K562 (cell line): ENCODE measurements around the gene ABT1. TPM values are rescaled to one million over a fixed set of nuclear protein-coding genes. Genes with fewer than 3 reads are reported as not detected.
A peak's percentile ranks its signal among the peaks of the same experiment; 100 is the strongest.

Experiments
- ADNP ChIP-seq: fragments of 200-800 bp; sonication (Bioruptor generic); IDR thresholded peaks from 2 replicates; pipeline ENCODE4 v1.6.1; 2016; ENCODE audit warnings: missing genetic modification characterization, missing compliant biosample characterization
- BCL6 ChIP-seq: fragments of 250-450 bp; sonication (Bioruptor Pico); IDR thresholded peaks from 2 replicates; pipeline ENCODE4 v1.4.0; 2020
- CBFA2T2 ChIP-seq: fragments of 450-650 bp; conservative IDR thresholded peaks from 2 replicates; pipeline ENCODE4 v1.6.1; 2017; ENCODE audit warnings: mild to moderate bottlenecking
- ELF2 ChIP-seq: fragments of 250-450 bp; sonication (Bioruptor Pico); IDR thresholded peaks from 2 replicates; pipeline ENCODE4 v1.5.0; 2021; ENCODE audit warnings: mild to moderate bottlenecking
- HDAC8 ChIP-seq: fragments of 450-650 bp; IDR thresholded peaks from 2 replicates; pipeline ENCODE4 v1.6.1; 2016; ENCODE audit warnings: mild to moderate bottlenecking, missing genetic modification characterization, moderate library complexity, missing compliant biosample characterization
- KLF6 ChIP-seq: fragments of 250-450 bp; sonication (Bioruptor Pico); IDR thresholded peaks from 2 replicates; pipeline ENCODE4 v1.4.0; 2020; ENCODE audit warnings: mild to moderate bottlenecking, moderate library complexity, borderline replicate concordance
- NEUROD1 ChIP-seq: fragments of 150-350 bp; IDR thresholded peaks from 2 replicates; pipeline ENCODE4 v1.6.1; 2014; ENCODE audit warnings: borderline replicate concordance, low read length, low read depth; ENCODE audit not compliant: partially characterized antibody
- PRMT5 ChIP-seq: sonication (generic); formaldehyde crosslinking; IDR thresholded peaks from 2 replicates; pipeline ENCODE4 v1.5.0; 2020; ENCODE audit warnings: missing genetic modification reagents
- RFX1 ChIP-seq: fragments of 450-650 bp; IDR thresholded peaks from 2 replicates; pipeline ENCODE4 v1.6.1; 2016; ENCODE audit warnings: mild to moderate bottlenecking, moderate library complexity
- YBX1 ChIP-seq: fragments of 450-650 bp; IDR thresholded peaks from 2 replicates; pipeline ENCODE4 v1.7.1; 2016; ENCODE audit warnings: mild to moderate bottlenecking
- ZKSCAN1 ChIP-seq: fragments of 150-350 bp; IDR thresholded peaks from 2 replicates; pipeline ENCODE4 v1.6.1; 2016; ENCODE audit warnings: low read depth, low read length
- ZNF232 ChIP-seq: sonication (generic); formaldehyde crosslinking; IDR thresholded peaks from 2 replicates; pipeline ENCODE4 v1.8.0; 2022; ENCODE audit warnings: mild to moderate bottlenecking, missing genetic modification reagents
- ZNF507 ChIP-seq: conservative IDR thresholded peaks from 2 replicates; pipeline ENCODE4 v1.6.1; 2017; ENCODE audit warnings: missing genetic modification characterization, missing compliant biosample characterization
- polyA plus RNA-seq, 8 experiments: library from polyadenylated mRNA; depleted of rRNA in 4 of 8; stranded (reverse) in 5 of 8; unstranded in 3 of 8; fragments of >200 nt; fragmentation: Nextera tagmentation in 2 of 8; fragmentation: Illumina TruSeq in 1 of 8; extraction: Ambion mirVana in 2 of 8; extraction: Trizol in 1 of 8; gene quantifications; 2 replicates each; pipeline versions ENCODE4 v1.2.1 to v1.2.3, GENCODE V29; 2011 to 2014; ENCODE audit warnings: inconsistent platforms in 1 of 8, missing spikeins in 1 of 8
- total RNA-seq, 7 experiments: library from RNA; depleted of rRNA in 6 of 7; stranded (reverse); fragments of >200 nt in 6 of 7; fragmentation: Illumina TruSeq in 2 of 7; extraction: Trizol in 2 of 7; gene quantifications; 2 replicates each; pipeline versions ENCODE4 v1.2.1 to v1.2.3, GENCODE V29; 2011 to 2021; ENCODE audit warnings: low replicate concordance in 1 of 7
- TF ChIP-seq, protein P1 (sequence below): sonication (generic); formaldehyde crosslinking; IDR thresholded peaks from 2 replicates; pipeline ENCODE4 v1.8.1; 2023; ENCODE audit warnings: missing genetic modification reagents, mild to moderate bottlenecking, borderline replicate concordance
- TF ChIP-seq, protein P2 (sequence below): fragments of 250-450 bp; sonication (Bioruptor Pico); IDR thresholded peaks from 2 replicates; pipeline ENCODE4 v1.8.0; 2022; ENCODE audit warnings: moderate library complexity, mild to moderate bottlenecking, inconsistent platforms
- TF ChIP-seq, protein P3 (sequence below), 2 experiments: fragments of 450-650 bp; conservative IDR thresholded peaks; 2 replicates each; pipeline ENCODE4 v1.6.1; 2017; ENCODE audit warnings: mild to moderate bottlenecking in 2 of 2, moderate library complexity in 2 of 2
- TF ChIP-seq, protein P4 (sequence below): sonication (generic); formaldehyde crosslinking; IDR thresholded peaks from 2 replicates; pipeline ENCODE4 v1.5.0; 2020; ENCODE audit warnings: missing genetic modification reagents

The ABT1 gene
- total and polyA plus RNA-seq, 9 of the 15 experiments (the other 6 are each of a cell fraction or from before 2014, with no cell fraction given): 8.8 to 52.7 (median 40.7) TPM

DNA sequence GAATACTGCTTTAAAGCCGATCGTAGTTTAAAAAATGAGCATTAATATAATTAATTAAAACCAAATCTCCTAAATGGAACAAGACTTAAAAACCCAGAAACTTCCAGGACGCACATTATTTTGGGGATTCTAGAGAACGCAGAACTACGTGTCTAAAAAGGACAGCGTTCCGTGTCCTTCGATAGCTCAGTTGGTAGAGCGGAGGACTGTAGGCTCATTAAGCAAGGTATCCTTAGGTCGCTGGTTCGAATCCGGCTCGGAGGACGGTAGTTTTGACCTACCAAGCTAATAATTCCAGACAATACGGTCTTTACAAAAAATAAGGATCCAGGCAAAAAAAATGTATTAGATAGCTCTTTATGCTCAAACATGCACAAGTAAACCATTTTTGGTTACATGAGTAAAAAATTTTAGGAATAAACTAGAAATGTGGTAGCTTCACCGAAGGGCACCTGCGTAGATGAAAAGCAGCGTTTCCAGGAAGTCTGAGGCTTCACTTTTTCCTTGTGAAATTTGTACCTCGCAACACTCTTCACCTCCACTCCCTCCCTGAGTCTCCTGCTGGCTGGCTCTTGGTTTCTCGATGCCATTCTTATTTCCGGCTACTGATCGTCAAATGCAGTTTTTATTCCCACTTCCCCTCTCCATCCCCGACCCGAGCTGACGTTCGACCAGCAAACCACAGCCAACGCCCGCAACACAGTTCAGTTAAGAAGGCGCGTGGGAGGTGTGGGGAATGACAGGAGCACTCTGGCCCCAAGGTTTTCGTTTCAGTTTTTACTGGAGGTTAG, 19.6 kb upstream of the ABT1 start (continued):
- TF ChIP-seq, protein P1, sequence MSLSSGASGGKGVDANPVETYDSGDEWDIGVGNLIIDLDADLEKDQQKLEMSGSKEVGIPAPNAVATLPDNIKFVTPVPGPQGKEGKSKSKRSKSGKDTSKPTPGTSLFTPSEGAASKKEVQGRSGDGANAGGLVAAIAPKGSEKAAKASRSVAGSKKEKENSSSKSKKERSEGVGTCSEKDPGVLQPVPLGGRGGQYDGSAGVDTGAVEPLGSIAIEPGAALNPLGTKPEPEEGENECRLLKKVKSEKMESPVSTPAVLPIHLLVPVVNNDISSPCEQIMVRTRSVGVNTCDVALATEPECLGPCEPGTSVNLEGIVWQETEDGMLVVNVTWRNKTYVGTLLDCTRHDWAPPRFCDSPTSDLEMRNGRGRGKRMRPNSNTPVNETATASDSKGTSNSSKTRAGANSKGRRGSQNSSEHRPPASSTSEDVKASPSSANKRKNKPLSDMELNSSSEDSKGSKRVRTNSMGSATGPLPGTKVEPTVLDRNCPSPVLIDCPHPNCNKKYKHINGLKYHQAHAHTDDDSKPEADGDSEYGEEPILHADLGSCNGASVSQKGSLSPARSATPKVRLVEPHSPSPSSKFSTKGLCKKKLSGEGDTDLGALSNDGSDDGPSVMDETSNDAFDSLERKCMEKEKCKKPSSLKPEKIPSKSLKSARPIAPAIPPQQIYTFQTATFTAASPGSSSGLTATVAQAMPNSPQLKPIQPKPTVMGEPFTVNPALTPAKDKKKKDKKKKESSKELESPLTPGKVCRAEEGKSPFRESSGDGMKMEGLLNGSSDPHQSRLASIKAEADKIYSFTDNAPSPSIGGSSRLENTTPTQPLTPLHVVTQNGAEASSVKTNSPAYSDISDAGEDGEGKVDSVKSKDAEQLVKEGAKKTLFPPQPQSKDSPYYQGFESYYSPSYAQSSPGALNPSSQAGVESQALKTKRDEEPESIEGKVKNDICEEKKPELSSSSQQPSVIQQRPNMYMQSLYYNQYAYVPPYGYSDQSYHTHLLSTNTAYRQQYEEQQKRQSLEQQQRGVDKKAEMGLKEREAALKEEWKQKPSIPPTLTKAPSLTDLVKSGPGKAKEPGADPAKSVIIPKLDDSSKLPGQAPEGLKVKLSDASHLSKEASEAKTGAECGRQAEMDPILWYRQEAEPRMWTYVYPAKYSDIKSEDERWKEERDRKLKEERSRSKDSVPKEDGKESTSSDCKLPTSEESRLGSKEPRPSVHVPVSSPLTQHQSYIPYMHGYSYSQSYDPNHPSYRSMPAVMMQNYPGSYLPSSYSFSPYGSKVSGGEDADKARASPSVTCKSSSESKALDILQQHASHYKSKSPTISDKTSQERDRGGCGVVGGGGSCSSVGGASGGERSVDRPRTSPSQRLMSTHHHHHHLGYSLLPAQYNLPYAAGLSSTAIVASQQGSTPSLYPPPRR: no peak
- peak; percentile 75 for TF ChIP-seq ELF2 (CRISPR knock-in tag)
- no peak for TF ChIP-seq PRMT5
- TF ChIP-seq YBX1: no peak
- TF ChIP-seq CBFA2T2: no peak
- 0 out of 2 replicates have a peak, but pooled peaks have one; percentile 34 for TF ChIP-seq KLF6 (CRISPR knock-in tag)
- TF ChIP-seq NEUROD1: peak; percentile 9
- TF ChIP-seq, protein P2, sequence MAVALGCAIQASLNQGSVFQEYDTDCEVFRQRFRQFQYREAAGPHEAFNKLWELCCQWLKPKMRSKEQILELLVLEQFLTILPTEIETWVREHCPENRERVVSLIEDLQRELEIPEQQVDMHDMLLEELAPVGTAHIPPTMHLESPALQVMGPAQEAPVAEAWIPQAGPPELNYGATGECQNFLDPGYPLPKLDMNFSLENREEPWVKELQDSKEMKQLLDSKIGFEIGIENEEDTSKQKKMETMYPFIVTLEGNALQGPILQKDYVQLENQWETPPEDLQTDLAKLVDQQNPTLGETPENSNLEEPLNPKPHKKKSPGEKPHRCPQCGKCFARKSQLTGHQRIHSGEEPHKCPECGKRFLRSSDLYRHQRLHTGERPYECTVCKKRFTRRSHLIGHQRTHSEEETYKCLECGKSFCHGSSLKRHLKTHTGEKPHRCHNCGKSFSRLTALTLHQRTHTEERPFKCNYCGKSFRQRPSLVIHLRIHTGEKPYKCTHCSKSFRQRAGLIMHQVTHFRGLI: no peak
- no peak for TF ChIP-seq BCL6 (CRISPR knock-in tag)
- TF ChIP-seq, protein P3, sequence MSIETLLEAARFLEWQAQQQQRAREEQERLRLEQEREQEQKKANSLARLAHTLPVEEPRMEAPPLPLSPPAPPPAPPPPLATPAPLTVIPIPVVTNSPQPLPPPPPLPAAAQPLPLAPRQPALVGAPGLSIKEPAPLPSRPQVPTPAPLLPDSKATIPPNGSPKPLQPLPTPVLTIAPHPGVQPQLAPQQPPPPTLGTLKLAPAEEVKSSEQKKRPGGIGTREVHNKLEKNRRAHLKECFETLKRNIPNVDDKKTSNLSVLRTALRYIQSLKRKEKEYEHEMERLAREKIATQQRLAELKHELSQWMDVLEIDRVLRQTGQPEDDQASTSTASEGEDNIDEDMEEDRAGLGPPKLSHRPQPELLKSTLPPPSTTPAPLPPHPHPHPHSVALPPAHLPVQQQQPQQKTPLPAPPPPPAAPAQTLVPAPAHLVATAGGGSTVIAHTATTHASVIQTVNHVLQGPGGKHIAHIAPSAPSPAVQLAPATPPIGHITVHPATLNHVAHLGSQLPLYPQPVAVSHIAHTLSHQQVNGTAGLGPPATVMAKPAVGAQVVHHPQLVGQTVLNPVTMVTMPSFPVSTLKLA (conservative IDR thresholded peaks at IDR 0.05): peak in 1 of 2 experiments; percentile 39; a peak in 2 of 4 replicates
- TF ChIP-seq ZNF232 (CRISPR knock-in tag): no peak
- peak; percentile 38; the same call in 1 of the 2 replicates for TF ChIP-seq ZKSCAN1
- TF ChIP-seq ADNP (tag): no peak
- TF ChIP-seq, protein P4, sequence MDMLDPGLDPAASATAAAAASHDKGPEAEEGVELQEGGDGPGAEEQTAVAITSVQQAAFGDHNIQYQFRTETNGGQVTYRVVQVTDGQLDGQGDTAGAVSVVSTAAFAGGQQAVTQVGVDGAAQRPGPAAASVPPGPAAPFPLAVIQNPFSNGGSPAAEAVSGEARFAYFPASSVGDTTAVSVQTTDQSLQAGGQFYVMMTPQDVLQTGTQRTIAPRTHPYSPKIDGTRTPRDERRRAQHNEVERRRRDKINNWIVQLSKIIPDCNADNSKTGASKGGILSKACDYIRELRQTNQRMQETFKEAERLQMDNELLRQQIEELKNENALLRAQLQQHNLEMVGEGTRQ: no peak
- no peak for TF ChIP-seq HDAC8 (tag)
- TF ChIP-seq ZNF507 (tag): peak; percentile 71
- TF ChIP-seq RFX1: no peak
